Stimulated activated CD8-positive, alpha-beta memory T cell treated with anti-CD3 and anti-CD28 coated beads, Interleukin-15, amount 100 ng/mL, for 48 hours (primary cell): Measurements from ENCODE around the gene ANKHD1.
"Not testable (repeated sequence)": the region's sequence is repeated elsewhere in the genome, so short reads cannot be mapped to it uniquely, and the experiment has no call there.

Experiments
- DNase-seq, 2 donors: peaks; one replicate each; pipeline ENCODE4 v3.0.0-alpha.2; 2020; ENCODE audit warnings: low read depth in 2 of 2

Gene ANKHD1

DNA sequence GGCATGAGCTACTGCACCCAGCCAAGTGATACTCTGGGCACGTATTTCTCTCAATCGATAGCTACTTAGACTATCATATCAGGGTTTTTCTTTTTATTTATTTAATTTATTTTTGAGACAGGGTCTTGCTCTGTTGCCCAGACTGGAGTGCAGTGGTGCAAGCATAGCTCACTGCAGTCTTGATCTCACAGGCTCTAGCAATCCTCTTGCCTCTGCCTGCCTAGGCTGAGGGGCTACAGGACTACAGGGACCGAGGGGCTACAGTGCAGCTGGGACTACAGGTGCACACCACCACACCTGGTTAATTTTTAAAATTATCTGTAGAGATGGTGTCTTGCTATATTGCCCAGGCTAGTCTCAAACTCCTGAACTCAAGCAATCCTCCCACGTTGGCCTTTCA, 20.3 kb upstream of the ANKHD1 start:
- no peak for DNase-seq

DNA sequence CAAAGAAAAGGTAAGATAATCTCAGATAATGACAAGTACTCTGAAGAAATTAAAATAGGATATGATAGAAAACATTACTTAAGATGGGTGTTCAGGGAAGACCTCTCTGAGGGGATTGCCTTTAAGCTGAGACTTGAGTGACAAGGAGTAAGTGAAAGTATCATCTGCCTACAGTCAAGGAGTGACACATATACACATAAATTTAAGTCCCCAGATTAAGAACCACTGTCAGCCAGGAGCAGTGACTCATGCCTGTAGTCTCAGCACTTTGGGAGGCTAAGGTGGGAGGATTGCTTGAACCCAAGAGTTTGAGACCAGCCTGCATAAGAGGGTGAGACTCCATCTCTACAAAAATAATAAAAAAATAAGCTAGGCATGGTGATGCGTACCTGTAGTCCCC, 19.7 kb upstream of the ANKHD1 start:
- DNase-seq = no peak

DNA sequence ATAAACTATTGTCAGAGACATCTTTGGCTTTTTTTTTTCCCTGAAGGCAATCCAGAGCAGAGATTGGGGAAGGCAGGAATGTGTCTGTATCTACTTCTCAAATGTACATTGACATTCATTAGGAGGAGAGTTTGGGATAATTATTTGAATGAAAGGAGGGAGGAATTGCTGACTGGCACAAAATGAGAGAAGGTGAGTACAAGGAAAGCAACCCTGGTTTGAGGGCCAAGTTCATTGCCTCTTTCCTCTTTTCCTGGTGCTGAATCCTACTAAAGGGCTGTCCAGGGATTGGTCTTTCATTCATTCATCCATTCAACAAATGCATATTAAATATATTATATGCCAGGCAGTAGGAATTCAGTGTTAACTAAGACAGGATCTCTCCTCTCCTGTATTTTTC, 18.8 kb upstream of the ANKHD1 start:
- no peak for DNase-seq

DNA sequence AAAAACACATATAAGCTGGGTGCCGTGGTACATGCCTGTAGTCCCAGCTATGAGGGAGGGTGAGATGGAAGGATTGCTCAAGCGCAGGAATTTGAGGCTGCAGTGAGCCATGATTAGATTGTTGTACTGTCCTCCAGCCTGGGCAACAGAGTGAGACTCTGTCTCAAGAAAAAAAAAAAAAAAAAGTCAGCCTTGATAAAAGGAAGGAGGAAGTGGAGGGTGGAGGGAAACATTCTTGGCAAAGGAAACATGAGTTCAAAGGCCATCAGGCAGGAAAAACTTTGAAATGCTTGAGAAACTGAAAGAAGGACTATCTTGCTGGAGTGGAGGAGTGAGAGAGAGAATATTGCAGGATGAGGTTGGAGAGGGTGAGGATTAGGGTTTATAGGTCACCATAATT, 18.3 kb upstream of the ANKHD1 start:
- no peak for DNase-seq

DNA sequence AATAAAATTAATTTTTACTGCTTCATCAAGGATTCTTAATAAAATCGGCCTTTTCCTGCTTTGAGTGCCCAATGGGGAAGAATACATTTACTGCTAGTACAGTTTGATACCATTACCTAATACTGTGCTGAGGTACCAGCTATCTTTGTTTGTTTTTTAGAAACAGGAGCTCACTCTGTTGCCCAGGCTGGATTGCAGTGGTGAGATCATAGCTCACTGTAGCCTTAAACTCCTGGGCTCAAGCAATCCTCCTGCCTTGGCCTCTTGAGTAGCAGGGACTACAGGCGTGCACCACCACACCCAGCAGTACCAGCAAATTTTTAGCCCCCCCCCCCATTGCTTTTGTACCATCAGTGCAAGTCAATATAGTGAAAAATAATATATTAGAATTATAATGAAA, 13.6 kb upstream of the ANKHD1 start:
- no peak for DNase-seq

DNA sequence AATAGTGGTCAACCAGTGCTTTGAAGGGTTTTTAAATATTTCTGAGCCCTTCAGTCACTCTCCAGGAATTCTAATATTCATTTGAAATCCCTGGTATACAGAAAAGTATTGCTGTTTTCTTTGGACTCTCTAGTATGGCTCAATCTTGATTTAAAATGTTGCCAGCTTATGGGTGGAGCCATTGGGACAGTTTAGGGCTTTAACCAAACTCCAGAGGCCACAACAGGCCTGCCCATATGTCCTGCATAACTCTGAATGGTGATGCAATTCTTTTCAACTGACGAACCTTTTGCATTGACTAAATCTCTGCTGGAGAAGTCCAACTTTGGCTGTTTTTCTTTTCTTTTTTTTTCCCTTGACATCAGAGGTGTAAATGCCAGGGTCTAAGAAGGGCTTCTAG, 10.3 kb upstream of the ANKHD1 start:
- DNase-seq = no peak

DNA sequence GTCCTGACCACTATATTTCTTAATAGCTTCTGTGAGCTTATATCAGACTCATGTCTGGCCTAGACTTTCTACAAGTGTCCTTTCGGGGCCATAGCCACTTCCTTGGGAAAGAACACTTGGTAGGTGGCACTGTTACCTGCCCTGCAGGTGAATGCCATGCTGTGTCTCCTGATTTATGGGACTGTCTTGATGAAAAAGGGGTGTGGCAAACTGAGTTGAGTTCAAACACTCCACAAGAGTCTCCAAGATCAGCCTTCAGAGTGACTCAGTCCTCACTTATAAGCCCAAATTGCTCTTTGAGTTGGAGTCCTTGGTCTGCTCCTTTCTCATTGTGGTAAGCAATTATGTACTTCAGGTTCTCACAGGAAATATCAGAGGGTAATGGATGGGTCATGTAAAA, 9.9 kb upstream of the ANKHD1 start:
- no peak for DNase-seq

DNA sequence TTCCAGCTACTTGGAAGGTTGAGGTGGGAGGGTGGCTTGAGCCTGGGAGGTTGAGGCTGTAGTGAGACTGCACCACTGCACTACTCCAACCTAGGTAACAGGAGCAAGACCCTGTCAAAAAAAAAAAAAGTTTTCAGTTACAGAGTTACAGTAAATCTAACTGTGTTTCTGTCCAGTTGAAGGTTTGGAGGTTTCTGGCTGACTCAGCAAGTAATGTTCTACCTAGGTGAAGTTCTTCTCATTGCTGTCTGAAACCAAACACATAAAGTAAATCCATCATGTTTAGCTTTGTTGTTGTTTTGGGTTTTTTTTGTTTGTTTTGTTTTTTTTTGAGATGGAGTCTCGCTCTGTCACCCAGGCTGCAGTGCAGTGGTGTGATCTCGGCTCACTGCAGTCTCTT, 7.9 kb upstream of the ANKHD1 start:
- DNase-seq = no peak

DNA sequence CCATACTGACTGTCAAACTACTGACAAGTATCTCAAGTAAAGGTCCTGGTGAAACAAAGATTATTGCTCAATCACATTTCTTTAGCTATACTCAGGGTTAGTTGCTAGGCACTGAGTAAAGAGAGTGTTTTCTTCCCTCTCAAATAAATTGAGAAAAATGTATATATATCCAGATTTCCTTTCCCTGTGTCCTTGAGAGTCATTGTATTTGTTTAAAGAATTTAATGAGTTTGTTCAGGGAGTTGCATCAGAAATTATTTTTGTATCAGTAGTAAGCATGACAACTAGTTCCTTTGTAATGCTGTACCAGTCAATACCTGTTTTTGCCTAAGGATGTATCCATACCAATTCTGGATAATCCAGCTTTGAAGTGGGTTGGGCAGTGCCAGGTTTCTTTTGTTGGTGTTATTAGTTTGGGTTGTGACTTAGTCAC, 3.2 kb upstream of the ANKHD1 start:
- no peak for DNase-seq

DNA sequence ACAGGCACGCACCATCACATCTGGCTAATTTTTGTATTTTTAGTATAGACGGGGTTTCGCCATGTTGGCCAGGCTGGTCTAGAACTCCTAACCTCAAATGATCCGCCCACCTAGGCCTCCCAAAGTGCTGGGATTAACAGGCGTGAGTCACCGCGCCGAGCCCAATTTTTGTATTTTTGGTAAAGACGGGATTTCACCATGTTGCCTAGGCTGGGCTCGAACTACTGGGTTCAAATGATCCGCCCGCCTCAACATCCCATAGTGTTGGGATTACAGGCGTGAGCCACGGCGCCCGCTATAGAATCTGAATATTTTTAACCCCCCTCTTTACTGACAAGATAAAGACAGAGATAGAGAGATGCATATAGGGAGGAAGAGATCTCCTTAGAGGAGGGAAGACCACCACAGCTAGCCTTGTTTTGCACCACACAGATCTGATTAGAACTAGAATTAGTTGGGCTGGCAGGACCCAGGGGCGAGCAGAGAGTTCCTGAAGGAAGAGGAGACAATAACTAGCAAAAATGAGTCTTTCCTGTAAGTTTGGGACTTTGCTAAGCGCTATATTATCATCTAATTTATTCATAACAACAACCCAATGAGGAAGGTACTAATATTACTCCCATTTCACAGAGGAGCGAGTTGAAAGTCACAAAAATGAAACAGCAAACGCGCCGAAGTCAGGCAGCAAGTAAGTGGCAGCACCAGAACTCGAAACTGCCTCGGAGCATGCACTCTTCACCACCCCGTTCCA, 1.5 kb upstream of the ANKHD1 start:
- DNase-seq = no peak

DNA sequence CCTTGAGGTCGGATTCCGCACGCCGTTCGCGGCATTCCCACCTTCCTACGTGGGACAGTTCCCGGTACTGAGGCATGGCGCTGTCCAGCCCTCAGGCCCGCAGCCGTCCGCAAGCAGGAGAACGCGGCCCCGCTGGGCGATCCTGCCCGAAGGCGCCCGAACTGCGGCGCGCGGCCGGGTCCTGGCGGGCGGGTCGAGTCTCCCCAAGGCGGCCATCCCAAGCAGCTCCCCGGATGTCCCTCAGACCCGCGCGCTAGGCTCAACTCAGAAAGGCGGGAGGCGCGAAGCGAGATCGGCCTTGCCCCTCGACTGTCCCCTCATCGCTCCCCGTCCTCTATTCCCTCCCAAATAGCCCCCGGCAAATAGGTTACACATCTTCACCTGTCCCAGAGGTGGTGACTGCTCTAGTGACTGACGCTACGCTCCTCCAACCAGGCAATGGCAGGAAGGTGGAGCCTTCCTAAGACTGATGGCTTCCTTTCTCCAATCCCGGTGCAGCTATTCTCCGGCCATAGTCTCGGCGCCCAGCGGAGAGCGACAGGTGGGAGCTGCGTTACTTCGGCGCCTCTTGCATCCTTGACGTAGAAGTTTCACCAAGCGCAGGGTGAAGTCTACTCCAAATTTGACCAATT, 787 bp upstream of the ANKHD1 start:
- DNase-seq = peak; percentile 72 to 78

DNA sequence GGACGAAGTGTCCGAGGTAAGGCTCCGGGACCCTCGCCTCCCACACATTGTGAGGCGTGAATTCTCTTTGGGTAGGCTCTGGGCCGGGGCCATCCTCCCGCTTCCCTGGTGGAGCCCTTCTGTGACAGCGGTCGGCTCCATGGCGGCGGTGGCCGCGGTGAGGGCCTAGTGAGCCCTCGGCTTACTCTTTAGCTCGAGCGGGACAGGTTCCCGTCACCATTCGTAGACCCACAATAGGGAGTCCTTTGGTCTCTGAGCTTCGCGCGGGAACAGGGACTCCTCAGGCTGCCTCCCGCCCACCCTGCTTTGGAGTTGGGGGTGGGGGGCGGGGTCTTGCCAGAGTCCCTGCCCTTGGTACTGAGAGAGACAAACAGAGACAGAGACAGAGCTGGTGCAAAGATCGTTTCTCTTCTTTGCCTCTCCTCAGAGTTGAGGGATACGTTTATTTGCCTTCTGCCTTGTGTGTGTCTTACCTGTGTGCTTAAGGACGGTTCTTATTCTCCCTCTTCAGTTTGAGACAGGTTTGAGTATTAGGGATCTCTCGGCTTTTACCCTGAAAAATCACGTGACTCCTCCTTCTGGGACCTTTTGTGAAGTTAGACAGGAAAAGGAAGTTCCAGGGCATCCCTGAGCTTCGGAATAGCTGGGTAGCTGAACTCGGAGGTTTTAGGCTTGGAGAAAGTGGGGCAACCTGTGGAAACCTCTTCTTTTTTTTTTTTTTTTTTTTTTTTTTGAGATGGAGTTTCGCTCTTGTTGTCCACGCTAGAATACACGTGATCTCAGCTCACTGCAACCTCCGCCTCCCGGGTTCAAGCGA, 833 bp downstream of the ANKHD1 start:
- DNase-seq = peak; percentile 51 to 57

DNA sequence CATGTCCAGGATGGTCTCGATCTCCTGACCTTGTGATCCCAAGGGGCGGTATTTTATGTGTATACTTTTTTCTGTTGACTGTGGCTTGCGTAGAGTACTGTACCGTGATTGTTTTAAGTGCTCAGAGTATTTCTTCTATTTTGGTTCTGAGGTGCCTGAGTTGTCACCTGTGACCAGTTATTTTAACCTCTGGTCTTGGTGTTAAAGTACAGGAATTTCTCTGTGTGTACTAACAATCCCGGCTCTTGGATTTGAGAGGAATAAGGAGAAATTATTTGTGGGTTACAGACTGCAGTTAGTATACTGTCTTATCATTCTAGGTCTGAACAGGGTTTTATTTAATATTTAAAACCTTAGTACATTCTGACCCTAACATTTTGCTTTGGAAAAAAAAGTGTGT, 2.0 kb downstream of the ANKHD1 start:
- no peak for DNase-seq

DNA sequence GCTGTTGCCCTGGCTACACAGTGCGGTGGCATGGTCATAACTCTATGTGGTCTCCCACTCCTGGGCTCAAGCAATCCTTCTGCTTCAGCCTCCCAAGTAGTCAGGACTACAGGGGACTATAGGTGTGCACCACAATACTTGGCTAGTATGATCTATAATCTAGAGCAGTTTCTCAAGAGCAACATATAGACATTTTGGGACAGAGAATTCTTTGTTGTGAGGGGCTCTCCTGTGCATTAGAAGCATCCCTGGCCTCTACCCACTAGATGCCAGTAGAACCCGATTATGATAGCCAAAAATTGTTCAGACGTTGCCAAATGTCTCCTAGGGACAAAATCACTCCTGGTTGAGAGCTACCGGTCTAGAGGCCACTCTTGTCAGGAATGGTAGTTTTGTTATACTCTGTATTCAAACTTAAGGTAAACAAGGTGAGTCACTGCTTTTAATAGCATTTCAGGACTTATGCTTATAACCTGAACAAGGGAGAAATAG, 7.2 kb downstream of the ANKHD1 start:
- no peak for DNase-seq

DNA sequence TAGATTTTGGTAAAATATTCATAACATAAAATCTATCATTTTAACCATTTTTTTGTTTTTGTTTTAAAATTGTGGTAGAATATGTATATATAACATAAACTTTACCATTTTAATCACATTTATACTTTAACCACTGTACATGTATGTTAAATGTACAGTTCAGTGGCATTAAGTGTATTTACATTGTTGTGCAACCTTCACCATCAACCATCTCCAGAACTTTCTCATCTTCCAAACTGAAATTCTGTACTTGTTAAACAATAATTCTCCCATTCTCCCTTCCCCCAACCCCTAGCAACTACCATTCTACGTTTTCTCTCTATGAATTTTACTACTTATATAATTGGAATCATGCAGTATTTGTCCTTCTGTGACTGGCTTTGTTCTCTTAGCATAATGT, 11.6 kb downstream of the ANKHD1 start:
- DNase-seq = no peak

DNA sequence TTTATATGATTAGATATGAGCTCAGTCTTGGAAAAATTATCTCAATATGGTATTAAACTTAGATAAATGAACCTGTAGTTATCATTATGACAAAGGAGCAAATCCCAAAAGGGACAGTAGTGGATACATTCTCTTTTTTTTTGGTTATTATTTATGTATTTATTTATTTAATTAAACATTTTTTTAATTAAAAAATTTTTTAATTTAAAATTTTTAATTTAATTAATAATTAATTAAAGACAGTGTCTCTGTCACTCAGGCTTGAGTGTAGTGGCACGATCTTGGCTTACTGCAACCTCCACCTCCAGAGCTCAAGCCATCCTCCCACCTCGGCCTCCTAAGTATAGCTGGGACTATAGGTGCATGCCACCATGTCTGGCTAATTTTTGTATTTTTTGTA, 15.6 kb downstream of the ANKHD1 start:
- DNase-seq = no peak

DNA sequence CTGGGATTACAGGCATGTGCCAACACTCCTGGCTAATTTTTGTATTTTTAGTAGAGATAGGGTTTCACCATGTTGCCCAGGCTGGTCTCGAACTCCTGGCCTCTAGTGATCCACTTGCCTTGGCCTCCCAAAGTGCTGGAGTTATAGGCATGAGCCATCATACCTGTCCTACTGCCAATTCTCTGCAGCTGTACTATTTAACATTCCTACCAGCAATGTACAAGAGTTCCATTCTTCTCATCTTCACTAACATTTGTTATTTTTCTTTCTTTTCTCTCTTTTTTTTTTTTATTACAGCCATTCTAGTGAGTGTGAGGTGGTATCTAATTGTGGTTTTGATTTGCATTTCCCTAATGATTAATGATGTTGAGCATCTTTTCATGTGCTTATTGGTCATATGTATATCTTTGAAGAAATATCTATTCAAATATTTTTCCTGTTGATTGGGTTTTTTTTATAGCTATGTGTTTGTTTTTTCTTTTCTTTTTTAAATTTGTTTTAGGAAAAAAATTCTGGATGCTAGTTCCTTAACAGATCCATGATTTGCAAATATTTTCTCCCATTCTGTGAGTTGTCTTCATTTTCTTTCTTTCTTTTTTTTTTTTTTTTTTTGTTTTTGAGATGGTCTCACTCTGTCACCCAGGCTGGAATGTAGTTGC, 17.4 kb downstream of the ANKHD1 start:
- no peak for DNase-seq

DNA sequence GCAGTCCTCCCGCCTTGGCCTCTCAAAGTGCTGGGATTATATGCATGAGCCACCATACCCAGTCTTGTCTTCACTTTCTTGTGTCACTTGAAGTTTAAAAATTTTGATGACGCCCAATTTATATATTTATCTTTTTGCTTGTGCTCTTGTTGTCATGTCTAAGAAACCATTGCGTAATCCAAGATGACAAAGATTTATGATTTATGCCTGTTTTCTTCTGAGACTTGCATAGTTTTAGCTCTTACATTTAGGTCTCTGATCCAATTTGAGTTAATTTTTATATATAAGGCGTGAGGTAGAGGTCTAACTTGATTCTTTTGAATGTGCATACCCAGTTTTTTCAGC, 18.6 kb downstream of the ANKHD1 start:
- no peak for DNase-seq

DNA sequence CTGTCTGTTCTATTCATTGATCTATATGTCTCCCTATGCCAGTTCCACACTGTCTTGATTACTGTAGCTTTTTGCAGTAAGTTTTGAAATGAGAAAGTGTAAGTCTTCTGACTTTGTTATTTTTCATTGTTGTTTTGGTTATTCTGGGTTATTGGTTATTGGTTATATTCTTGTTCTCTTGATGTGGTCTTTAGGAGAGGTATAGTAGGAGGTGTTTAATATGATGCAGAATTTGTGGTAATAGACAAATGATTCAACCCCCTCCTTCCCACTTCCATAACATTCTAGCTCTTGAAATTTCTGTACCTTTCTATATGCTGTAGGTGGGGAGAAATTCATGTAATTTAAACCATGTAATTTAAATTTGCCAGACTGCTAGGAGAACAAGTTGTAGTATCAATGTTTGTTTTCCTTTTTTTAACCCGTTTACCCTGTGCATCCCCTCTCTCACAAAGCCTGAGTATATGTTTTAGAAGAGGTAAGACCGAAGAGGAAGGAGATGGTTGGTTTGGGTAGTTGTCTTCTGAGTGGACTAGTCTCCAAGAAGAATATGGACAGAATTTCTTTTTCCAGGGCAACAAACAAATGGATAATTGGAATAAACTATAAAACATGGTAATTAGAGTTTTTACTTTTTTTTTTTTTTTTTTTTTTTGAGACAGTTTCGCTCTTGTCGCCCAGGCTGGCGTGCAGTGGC, 19.2 kb downstream of the ANKHD1 start:
- no peak for DNase-seq

DNA sequence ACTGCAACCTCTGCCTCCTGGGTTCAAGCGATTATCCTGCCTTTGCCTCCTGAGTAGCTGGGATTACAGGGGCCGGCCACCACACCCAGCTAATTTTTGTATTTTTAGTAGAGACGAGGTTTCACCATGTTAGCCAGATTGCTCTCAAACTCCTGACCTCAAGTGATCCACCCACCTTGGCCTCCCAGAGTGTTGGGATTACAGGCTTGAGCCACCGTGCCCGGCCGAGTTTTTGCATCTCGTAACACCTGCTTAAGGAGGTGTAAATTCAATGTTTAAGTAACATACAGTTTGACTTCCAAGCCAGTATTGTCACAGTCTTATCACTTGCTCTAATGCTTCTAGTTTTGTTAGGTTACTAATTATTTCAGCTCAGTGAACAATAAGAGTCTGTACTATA, 19.7 kb downstream of the ANKHD1 start:
- not testable (repeated sequence) for DNase-seq

DNA sequence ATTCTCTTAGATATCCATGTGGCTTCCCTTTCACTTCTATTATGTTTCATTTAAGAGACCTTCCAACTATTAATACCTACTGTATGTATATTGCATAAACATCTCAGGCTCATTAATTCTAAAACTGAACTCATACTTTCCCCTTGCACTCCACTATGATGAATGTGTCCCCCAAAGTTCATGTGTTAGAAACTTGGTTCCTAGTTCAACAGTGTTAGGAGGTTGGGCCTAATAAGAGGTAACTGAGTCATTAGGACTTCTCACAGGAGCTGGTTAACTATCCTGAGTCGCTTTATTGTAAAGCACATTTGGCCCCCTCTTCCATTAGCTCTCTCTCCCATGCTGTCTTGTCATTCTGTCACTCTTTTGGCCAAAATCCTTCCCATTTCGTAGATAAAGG, 22.0 kb downstream of the ANKHD1 start:
- no peak for DNase-seq

DNA sequence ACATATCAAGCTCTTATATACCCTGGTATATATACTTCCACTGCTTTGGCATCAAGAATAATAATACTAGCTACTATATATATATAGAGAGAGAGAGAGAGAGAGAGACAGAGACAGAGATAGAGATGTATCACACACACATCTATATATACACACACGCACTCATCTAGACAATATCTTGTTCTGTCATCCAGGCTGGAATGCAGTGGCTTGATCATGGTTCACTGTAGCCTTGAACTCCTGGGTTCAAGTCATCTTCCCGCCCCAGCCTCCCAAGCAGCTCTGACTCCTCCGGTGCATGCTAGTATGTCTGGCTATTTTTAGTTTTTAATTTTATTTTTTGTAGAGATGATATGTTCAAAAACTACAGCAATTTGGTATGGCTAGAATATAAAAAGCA, 22.5 kb downstream of the ANKHD1 start:
- DNase-seq = no peak
